ENCODE measurements around the gene LINS1.

The LINS1 gene

GRCh38 chr15:100565591-100565990, 36.4 kb downstream of the LINS1 start:
- in situ Hi-C loops (cut with HindIII; ENCODE audit: low sequenced_read_pairs), result no loop called here

- in situ Hi-C loops (cut with HindIII; ENCODE audit: low sequenced_read_pairs), result no loop called here
These were observed 41.7 kb downstream of the LINS1 start for GRCh38 chr15:100560323-100560722.

- in situ Hi-C loops (cut with HindIII; ENCODE audit: low sequenced_read_pairs), result no loop called here
These were observed 42.7 kb downstream of the LINS1 start for GRCh38 chr15:100559330-100559729.

GRCh38 chr15:100558771-100559254, 43.2 kb downstream of the LINS1 start:
- in situ Hi-C loops (cut with HindIII; ENCODE audit: low sequenced_read_pairs), result no loop called here

GRCh38 chr15:100553468-100553867, 48.5 kb downstream of the LINS1 start:
- in situ Hi-C loops (cut with HindIII; ENCODE audit: low sequenced_read_pairs), result no loop called here

- in situ Hi-C loops (cut with HindIII; ENCODE audit: low sequenced_read_pairs), result no loop called here
These were observed 54.0 kb downstream of the LINS1 start for GRCh38 chr15:100547961-100548360.

- in situ Hi-C loops (cut with HindIII; ENCODE audit: low sequenced_read_pairs), result no loop called here
These were observed 57.0 kb downstream of the LINS1 start for GRCh38 chr15:100544946-100545345.

- in situ Hi-C loops (cut with HindIII; ENCODE audit: low sequenced_read_pairs), result no loop called here
These were observed 57.6 kb downstream of the LINS1 start for GRCh38 chr15:100544338-100544841.

GRCh38 chr15:100542290-100542689, 59.7 kb downstream of the LINS1 start:
- in situ Hi-C loops (cut with HindIII; ENCODE audit: low sequenced_read_pairs), result no loop called here

GRCh38 chr15:100537331-100537730, 64.7 kb downstream of the LINS1 start:
- in situ Hi-C loops (cut with HindIII; ENCODE audit: low sequenced_read_pairs), result no loop called here

- in situ Hi-C loops (cut with HindIII; ENCODE audit: low sequenced_read_pairs), result no loop called here
These were observed 65.3 kb downstream of the LINS1 start for GRCh38 chr15:100536733-100537132.

GRCh38 chr15:100533886-100534285, 68.1 kb downstream of the LINS1 start:
- in situ Hi-C loops (cut with HindIII; ENCODE audit: low sequenced_read_pairs), result no loop called here

- in situ Hi-C loops (cut with HindIII; ENCODE audit: low sequenced_read_pairs), result no loop called here
These were observed 70.1 kb downstream of the LINS1 start for GRCh38 chr15:100531823-100532327.

GRCh38 chr15:100531204-100531603, 70.8 kb downstream of the LINS1 start:
- in situ Hi-C loops (cut with HindIII; ENCODE audit: low sequenced_read_pairs), result no loop called here

GRCh38 chr15:100529556-100529955, 72.4 kb downstream of the LINS1 start:
- in situ Hi-C loops (cut with HindIII; ENCODE audit: low sequenced_read_pairs), result no loop called here

- in situ Hi-C loops (cut with HindIII; ENCODE audit: low sequenced_read_pairs), result no loop called here
These were observed 73.1 kb downstream of the LINS1 start, which contains the start of gene CERS3 for GRCh38 chr15:100528833-100529428. Gene CERS3 (minus strand): TSS chr15:100528950. CDS start chr15:100501849, 27,101 bp downstream.

GRCh38 chr15:100526027-100526481, 75.9 kb downstream of the LINS1 start:
- in situ Hi-C loops (cut with HindIII; ENCODE audit: low sequenced_read_pairs), result no loop called here

- in situ Hi-C loops (cut with HindIII; ENCODE audit: low sequenced_read_pairs), result no loop called here
These were observed 76.5 kb downstream of the LINS1 start for GRCh38 chr15:100525436-100525835.

- in situ Hi-C loops (cut with HindIII; ENCODE audit: low sequenced_read_pairs), result no loop called here
These were observed 77.7 kb downstream of the LINS1 start for GRCh38 chr15:100524326-100524725.

GRCh38 chr15:100521907-100522306, 80.1 kb downstream of the LINS1 start:
- in situ Hi-C loops (cut with HindIII; ENCODE audit: low sequenced_read_pairs), result no loop called here

- in situ Hi-C loops (cut with HindIII; ENCODE audit: low sequenced_read_pairs), result no loop called here
These were observed 81.7 kb downstream of the LINS1 start for GRCh38 chr15:100520132-100520921.

- in situ Hi-C loops (cut with HindIII; ENCODE audit: low sequenced_read_pairs), result no loop called here
These were observed 84.1 kb downstream of the LINS1 start for GRCh38 chr15:100517846-100518245.

Data from DLD1 (cell line).